Activated CD4-positive, alpha-beta memory T cell treated with anti-CD3 and anti-CD28 coated beads for 36 hours (primary cell): ENCODE data around the gene SNRPF. TPM values are rescaled to one million over a fixed set of nuclear protein-coding genes. Genes with fewer than 3 reads are reported as not detected.
"Not testable (repeated sequence)": the region's sequence is repeated elsewhere in the genome, so short reads cannot be mapped to it uniquely, and the experiment has no call there.

Experiments
- CTCF ChIA-PET: fragments of 350-600 bp; sonication (Branson Sonifier 250); formaldehyde crosslinking; loops from one replicate; lab custom pipeline; 2021; ENCODE audit warnings: antibody characterized with exemption, inconsistent platforms; lab: Charles Lee
- POLR2A ChIA-PET: fragments of 350-600 bp; sonication (Branson Sonifier 250); formaldehyde crosslinking; loops from one replicate; lab custom pipeline; 2021; ENCODE audit warnings: antibody characterized with exemption; lab: Charles Lee
- DNase-seq: peaks from one replicate; pipeline ENCODE4 v3.0.0-alpha.2; 2020
- H3K27ac Mint-ChIP-seq: one replicate; pipeline ENCODE4 v1.8.0; 2021; ENCODE audit warnings: mixed read lengths
- H3K27me3 Mint-ChIP-seq: one replicate; pipeline ENCODE4 v1.8.0; 2021; ENCODE audit warnings: mixed read lengths
- H3K36me3 Mint-ChIP-seq: one replicate; pipeline ENCODE4 v1.8.0; 2021; ENCODE audit warnings: mixed read lengths
- H3K4me1 Mint-ChIP-seq: one replicate; pipeline ENCODE4 v1.8.0; 2021; ENCODE audit warnings: low read depth, mixed read lengths
- H3K4me3 Mint-ChIP-seq: one replicate; pipeline ENCODE4 v1.8.0; 2021; ENCODE audit warnings: mild to moderate bottlenecking, mixed read lengths
- H3K9me3 Mint-ChIP-seq: one replicate; pipeline ENCODE4 v1.8.0; 2021; ENCODE audit warnings: mixed read lengths
- intact Hi-C: fragments of 100-400 bp; cut with micrococcal nuclease; formaldehyde crosslinking; loops from one replicate; pipeline ENCODE4 v1.15.1; 2023
- total RNA-seq, 2 experiments: library from RNA; stranded (reverse); gene quantifications; one replicate each; pipeline ENCODE4 v1.2.3, GENCODE V29; 2021

The SNRPF gene
- total RNA-seq, 2 experiments from 2014 or later, result 45.4 to 46.0 TPM

DNA sequence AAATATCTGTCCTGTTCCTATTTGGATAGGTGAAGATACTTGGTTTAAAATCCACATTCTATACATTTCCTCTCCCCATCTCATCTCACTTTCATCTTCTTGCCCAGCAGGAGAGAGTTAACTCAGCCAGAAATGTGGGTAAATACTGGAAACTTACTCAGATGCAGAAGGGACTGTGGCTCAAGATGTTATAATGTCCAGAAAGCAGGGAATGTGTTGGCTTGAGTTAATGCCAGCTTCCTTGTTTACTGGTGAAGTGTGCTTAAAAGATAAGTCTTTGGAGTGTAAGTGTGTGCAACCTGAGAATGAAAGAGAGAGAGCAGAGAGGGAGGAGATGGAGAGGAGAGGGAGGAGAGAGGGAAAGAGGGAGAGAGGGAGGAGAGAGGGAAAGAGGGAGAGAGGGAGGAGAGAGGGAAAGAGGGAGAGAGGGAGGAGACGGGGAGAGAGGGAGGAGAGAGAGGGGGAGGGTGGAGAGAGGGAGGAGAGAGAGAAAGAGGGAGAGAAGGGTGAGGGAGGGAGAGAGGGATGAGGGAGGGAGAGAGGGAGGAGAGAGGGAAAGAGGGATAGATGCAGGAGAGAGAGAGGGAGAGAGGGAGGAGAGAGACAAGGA is 22.0 kb upstream of the SNRPF start:
- Mint-ChIP-seq H3K27ac (no peak overlapping the region), H3K36me3 (no peaks in the 10 kb centered on the region), H3K4me1 (peaks cover 5% of the 10 kb centered on the region), H3K4me3 (no peak overlapping the region), H3K9me3 (no peaks in the 10 kb centered on the region), H3K27me3 (peaks cover 13% of the 10 kb centered on the region)
- no peak for DNase-seq
- intact Hi-C loops, result no loop called here
- CTCF ChIA-PET, result no interaction called here
- POLR2A ChIA-PET, result no interaction called here

GRCh38 chr12:95837240-95838038 is 21.3 kb upstream of the SNRPF start:
- intact Hi-C loops, result no loop called here
- Mint-ChIP-seq H3K4me1 (peaks cover 5% of the 10 kb centered on the region), H3K27me3 (peaks cover 10% of the 10 kb centered on the region), H3K9me3 (no peaks in the 10 kb centered on the region), H3K4me3 (no peak overlapping the region), H3K27ac (no peak overlapping the region), H3K36me3 (no peaks in the 10 kb centered on the region)
- ChIA-PET POLR2A (no interaction called here), CTCF (no interaction called here)
- no peak for DNase-seq

- Mint-ChIP-seq H3K9me3 (no peaks in the 10 kb centered on the region), H3K4me3 (no peak overlapping the region), H3K36me3 (no peaks in the 10 kb centered on the region), H3K27me3 (peaks cover 8% of the 10 kb centered on the region), H3K4me1 (peaks cover 5% of the 10 kb centered on the region), H3K27ac (no peak overlapping the region)
- POLR2A ChIA-PET, result no interaction called here
- intact Hi-C loops, result no loop called here
- DNase-seq, result no peak
- CTCF ChIA-PET, result no interaction called here
Measured at GRCh38 chr12:95838125-95838524, 20.6 kb upstream of the SNRPF start.

- H3K27ac Mint-ChIP-seq, intact Hi-C loops, DNase-seq, POLR2A ChIA-PET, CTCF ChIA-PET, H3K9me3 Mint-ChIP-seq, H3K4me1 Mint-ChIP-seq, H3K4me3 Mint-ChIP-seq, H3K36me3 Mint-ChIP-seq: not testable (repeated sequence)
- H3K27me3 Mint-ChIP-seq, result peaks cover 11% of the 10 kb centered on the region
Measured at GRCh38 chr12:95842426-95842825, 16.3 kb upstream of the SNRPF start.

GRCh38 chr12:95848575-95849388 is 10.0 kb upstream of the SNRPF start:
- peak; percentile 27 for DNase-seq

GRCh38 chr12:95851606-95852005 is 7.1 kb upstream of the SNRPF start:
- no peak overlapping the region for H3K27ac Mint-ChIP-seq
- no peak overlapping the region for H3K4me3 Mint-ChIP-seq
- intact Hi-C loops, result loop anchor here (10.0 kb wide), 3 partner anchors 343 to 1053 kb away; partner anchors contain the start of genes CFAP54, ELK3 and NEDD1
- ChIA-PET CTCF (no interaction called here), POLR2A (no interaction called here)
- peaks cover 2% of the 10 kb centered on the region for H3K27me3 Mint-ChIP-seq
- no peaks in the 10 kb centered on the region for H3K9me3 Mint-ChIP-seq
- no peak for DNase-seq
- peaks cover 12% of the 10 kb centered on the region for H3K4me1 Mint-ChIP-seq
- no peaks in the 10 kb centered on the region for H3K36me3 Mint-ChIP-seq

More at GRCh38 chr12:95848575-95849388, 10.0 kb upstream of the SNRPF start:
- ChIA-PET CTCF (no interaction called here), POLR2A (no interaction called here)
- Mint-ChIP-seq H3K4me1 (peaks cover 7% of the 10 kb centered on the region), H3K9me3 (no peaks in the 10 kb centered on the region), H3K4me3 (no peak overlapping the region), H3K27me3 (peaks cover 5% of the 10 kb centered on the region), H3K36me3 (no peaks in the 10 kb centered on the region), H3K27ac (no peak overlapping the region)
- intact Hi-C loops, result no loop called here

- no peak for DNase-seq
- Mint-ChIP-seq H3K9me3 (no peaks in the 10 kb centered on the region), H3K36me3 (no peaks in the 10 kb centered on the region), H3K4me3 (no peak overlapping the region), H3K27ac (no peak overlapping the region), H3K4me1 (peaks cover 12% of the 10 kb centered on the region), H3K27me3 (peaks cover 2% of the 10 kb centered on the region)
- intact Hi-C loops, result loop anchor here (10.0 kb wide), 3 partner anchors 343 to 1053 kb away; partner anchors contain the start of genes CFAP54, ELK3 and NEDD1
- ChIA-PET CTCF (no interaction called here), POLR2A (no interaction called here)
Measured at GRCh38 chr12:95852133-95852532, 6.6 kb upstream of the SNRPF start.

GRCh38 chr12:95857156-95857555 is 1.6 kb upstream of the SNRPF start:
- Mint-ChIP-seq H3K4me1 (peaks cover 27% of the 10 kb centered on the region), H3K27ac (no peak overlapping the region), H3K36me3 (peaks cover 15% of the 10 kb centered on the region), H3K4me3 (no peak overlapping the region), H3K27me3 (peaks cover 5% of the 10 kb centered on the region), H3K9me3 (no peaks in the 10 kb centered on the region)
- CTCF ChIA-PET, result no interaction called here
- DNase-seq, result no peak
- intact Hi-C loops, result loop anchor here (5.0 to 10.0 kb wide), 5 partner anchors 140 to 1048 kb away; partner anchors contain the start of genes CFAP54, ELK3, FGD6 and HAL
- POLR2A ChIA-PET, result no interaction called here

DNA sequence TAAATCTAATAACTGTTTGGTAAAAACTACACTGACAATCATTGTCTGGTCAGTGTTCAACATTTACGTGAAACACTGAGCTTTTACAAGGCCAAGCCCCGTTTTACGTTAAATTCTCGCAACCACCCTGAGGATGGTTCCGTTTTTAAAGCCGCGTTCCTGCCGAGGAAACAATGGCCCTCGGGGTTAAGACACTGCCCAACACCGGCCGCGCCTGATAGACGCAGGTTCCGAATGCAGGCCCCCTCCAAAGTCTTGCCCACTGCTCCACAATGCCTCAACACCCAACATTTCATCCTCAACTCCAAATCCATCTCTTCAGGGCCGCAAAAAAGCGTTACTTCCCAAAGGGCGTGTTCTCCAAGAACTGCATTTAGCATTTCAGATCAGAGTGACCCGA is 953 bp upstream of the SNRPF start:
- ChIA-PET POLR2A (no interaction called here), CTCF (no interaction called here)
- peaks cover 5% of the 10 kb centered on the region for H3K27me3 Mint-ChIP-seq
- no peak overlapping the region for H3K27ac Mint-ChIP-seq
- H3K36me3 Mint-ChIP-seq, result peaks cover 22% of the 10 kb centered on the region
- no peaks in the 10 kb centered on the region for H3K9me3 Mint-ChIP-seq
- no peak for DNase-seq
- H3K4me1 Mint-ChIP-seq, result peaks cover 30% of the 10 kb centered on the region
- intact Hi-C loops, result loop anchor here (1.0 to 10.0 kb wide), 8 partner anchors 86 to 1047 kb away; partner anchors contain the start of genes AMDHD1, CFAP54, ELK3 and FGD6
- H3K4me3 Mint-ChIP-seq, result no peak overlapping the region

- H3K36me3 Mint-ChIP-seq, result peaks cover 33% of the 10 kb centered on the region
- no peak overlapping the region for H3K4me3 Mint-ChIP-seq
- peak; percentile 44 for DNase-seq
- ChIA-PET CTCF (interaction anchor here (1.1 kb wide), 1 partner anchor 83 kb away, joined by 3 read pairs; the partner anchor contains the start of gene CCDC38), POLR2A (interaction anchor here (2.0 kb wide), 1 partner anchor 29 kb away, joined by 6 read pairs; no protein-coding TSS in a partner anchor)
- peaks cover 40% of the 10 kb centered on the region for H3K4me1 Mint-ChIP-seq
- H3K9me3 Mint-ChIP-seq, result no peaks in the 10 kb centered on the region
- intact Hi-C loops, result loop anchor here (5.0 to 10.0 kb wide), 5 partner anchors 138 to 1045 kb away; partner anchors contain the start of genes CFAP54, ELK3, FGD6 and HAL
- H3K27ac Mint-ChIP-seq, result no peak overlapping the region
- H3K27me3 Mint-ChIP-seq, result peaks cover 4% of the 10 kb centered on the region
Measured at GRCh38 chr12:95859344-95859816, 628 bp downstream of the SNRPF start.

GRCh38 chr12:95859947-95860850 is 1.4 kb downstream of the SNRPF start:
- H3K4me1 Mint-ChIP-seq, result peaks cover 40% of the 10 kb centered on the region
- ChIA-PET POLR2A (interaction anchor here (2.0 kb wide), 1 partner anchor 30 kb away, joined by 6 read pairs; no protein-coding TSS in a partner anchor), CTCF (interaction anchor here (1.1 kb wide), 1 partner anchor 82 kb away, joined by 3 read pairs; the partner anchor contains the start of gene CCDC38)
- H3K27ac Mint-ChIP-seq, result no peak overlapping the region
- peaks cover 2% of the 10 kb centered on the region for H3K27me3 Mint-ChIP-seq
- H3K9me3 Mint-ChIP-seq, result no peaks in the 10 kb centered on the region
- H3K36me3 Mint-ChIP-seq, result peaks cover 36% of the 10 kb centered on the region
- intact Hi-C loops, result loop anchor here (5.0 to 10.0 kb wide), 5 partner anchors 137 to 1045 kb away; partner anchors contain the start of genes CFAP54, ELK3, FGD6 and HAL
- H3K4me3 Mint-ChIP-seq, result no peak overlapping the region
- no peak for DNase-seq
